OCI-LY7 (cell line): ENCODE measurements around the gene TMEM44.

Experiments
- CTCF ChIP-seq: fragments of 200-600 bp; sonication (generic); conservative IDR thresholded peaks from 2 replicates; pipeline ENCODE4 v1.5.1; 2014; ENCODE audit warnings: mild to moderate bottlenecking, antibody characterized with exemption, low read length, moderate library complexity, mixed read lengths
- EZH2phosphoT487 ChIP-seq: fragments of 200-600 bp; sonication (generic); IDR thresholded peaks from 2 replicates; pipeline ENCODE4 v1.6.1; 2018; ENCODE audit warnings: low read depth, borderline replicate concordance, mild to moderate bottlenecking, mixed run types, antibody characterized with exemption, low read length, moderate library complexity, mixed read lengths

- TF ChIP-seq CTCF: no peak
- TF ChIP-seq EZH2phosphoT487: no peak
Observed at GRCh38 chr3:194661374-194661773, 28.2 kb upstream of the TMEM44 start.
